ENCODE results near the gene CRACDL.

The CRACDL gene

DNA sequence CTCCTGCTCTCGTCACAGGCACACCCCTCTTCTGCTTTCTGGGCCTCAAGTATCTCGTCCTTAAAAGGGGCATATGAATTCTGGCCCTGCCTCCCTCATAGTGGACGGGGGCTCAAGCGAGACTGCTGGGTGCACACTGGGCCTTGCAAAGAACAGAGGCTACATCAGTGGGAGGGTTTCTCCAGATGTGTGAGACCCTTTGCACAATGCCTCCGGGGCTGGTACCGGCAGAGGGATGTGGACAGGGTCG is 25.0 kb downstream of the CRACDL start:
- Histone ChIP-seq H3K27me3 (ENCODE audit: insufficient read depth, poor library complexity, severe bottlenecking) (no peaks in the 10 kb centered on the region), H3K27ac (replicated peaks) (no peak overlapping the region), H3K4me3 (replicated peaks; ENCODE audit: insufficient read depth, low read length) (no peak overlapping the region)
- no peak for TF ChIP-seq GABPA (IDR thresholded peaks at IDR 0.05; ENCODE audit: low read depth)
- TF ChIP-seq, protein P1, sequence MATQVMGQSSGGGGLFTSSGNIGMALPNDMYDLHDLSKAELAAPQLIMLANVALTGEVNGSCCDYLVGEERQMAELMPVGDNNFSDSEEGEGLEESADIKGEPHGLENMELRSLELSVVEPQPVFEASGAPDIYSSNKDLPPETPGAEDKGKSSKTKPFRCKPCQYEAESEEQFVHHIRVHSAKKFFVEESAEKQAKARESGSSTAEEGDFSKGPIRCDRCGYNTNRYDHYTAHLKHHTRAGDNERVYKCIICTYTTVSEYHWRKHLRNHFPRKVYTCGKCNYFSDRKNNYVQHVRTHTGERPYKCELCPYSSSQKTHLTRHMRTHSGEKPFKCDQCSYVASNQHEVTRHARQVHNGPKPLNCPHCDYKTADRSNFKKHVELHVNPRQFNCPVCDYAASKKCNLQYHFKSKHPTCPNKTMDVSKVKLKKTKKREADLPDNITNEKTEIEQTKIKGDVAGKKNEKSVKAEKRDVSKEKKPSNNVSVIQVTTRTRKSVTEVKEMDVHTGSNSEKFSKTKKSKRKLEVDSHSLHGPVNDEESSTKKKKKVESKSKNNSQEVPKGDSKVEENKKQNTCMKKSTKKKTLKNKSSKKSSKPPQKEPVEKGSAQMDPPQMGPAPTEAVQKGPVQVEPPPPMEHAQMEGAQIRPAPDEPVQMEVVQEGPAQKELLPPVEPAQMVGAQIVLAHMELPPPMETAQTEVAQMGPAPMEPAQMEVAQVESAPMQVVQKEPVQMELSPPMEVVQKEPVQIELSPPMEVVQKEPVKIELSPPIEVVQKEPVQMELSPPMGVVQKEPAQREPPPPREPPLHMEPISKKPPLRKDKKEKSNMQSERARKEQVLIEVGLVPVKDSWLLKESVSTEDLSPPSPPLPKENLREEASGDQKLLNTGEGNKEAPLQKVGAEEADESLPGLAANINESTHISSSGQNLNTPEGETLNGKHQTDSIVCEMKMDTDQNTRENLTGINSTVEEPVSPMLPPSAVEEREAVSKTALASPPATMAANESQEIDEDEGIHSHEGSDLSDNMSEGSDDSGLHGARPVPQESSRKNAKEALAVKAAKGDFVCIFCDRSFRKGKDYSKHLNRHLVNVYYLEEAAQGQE (IDR thresholded peaks at IDR 0.05; ENCODE audit: insufficient replicate concordance, low read depth): no peak
- no peak for TF ChIP-seq SPI1 (IDR thresholded peaks at IDR 0.05; ENCODE audit: borderline replicate concordance, low read depth)
- TF ChIP-seq, protein P2, sequence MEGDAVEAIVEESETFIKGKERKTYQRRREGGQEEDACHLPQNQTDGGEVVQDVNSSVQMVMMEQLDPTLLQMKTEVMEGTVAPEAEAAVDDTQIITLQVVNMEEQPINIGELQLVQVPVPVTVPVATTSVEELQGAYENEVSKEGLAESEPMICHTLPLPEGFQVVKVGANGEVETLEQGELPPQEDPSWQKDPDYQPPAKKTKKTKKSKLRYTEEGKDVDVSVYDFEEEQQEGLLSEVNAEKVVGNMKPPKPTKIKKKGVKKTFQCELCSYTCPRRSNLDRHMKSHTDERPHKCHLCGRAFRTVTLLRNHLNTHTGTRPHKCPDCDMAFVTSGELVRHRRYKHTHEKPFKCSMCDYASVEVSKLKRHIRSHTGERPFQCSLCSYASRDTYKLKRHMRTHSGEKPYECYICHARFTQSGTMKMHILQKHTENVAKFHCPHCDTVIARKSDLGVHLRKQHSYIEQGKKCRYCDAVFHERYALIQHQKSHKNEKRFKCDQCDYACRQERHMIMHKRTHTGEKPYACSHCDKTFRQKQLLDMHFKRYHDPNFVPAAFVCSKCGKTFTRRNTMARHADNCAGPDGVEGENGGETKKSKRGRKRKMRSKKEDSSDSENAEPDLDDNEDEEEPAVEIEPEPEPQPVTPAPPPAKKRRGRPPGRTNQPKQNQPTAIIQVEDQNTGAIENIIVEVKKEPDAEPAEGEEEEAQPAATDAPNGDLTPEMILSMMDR (IDR thresholded peaks at IDR 0.05; ENCODE audit: insufficient read depth, low read length): no peak
- no peak for TF ChIP-seq POLR2AphosphoS5 (IDR thresholded peaks at IDR 0.05; ENCODE audit: low read depth)
- DNase-seq (ENCODE audit: low read depth in 1 of 2, low spot score in 1 of 2): no peak

DNA sequence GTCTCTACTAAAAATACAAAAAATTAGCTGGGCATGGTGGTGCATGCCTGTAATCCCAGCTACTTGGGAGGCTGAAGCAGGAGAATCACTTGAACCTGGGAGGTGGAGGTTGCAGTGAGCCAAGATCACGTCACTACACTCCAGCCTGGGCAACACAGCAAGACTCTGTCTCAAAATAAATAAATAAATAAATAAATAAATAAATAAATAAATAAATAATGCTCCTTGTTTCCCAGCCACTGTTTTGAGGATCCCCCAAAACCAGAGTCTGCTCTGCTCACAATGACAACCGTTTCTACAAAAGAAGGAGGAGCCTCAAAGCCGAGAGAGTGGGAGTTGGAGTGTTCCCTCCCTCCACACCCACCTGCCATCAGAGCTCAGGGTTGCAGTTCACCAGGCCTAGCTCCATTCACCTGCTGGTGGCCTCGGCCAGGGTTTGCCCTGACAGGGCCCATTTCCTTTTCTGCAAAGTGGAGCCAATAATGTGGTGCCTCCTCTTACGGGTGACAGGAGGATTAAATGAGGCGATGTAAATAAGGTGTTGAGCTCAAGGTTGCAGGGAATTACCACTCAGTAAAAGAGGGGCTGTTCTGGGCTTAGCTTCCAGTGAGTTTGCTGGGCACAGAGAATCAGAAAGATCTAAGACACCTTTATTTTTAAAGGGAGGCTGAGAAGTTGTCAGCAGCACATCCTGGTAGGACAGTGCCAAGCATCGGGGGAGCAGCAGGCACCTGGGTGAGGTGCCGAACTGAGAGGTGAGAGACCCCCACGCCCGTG is 25.5 kb downstream of the CRACDL start:
- no peak overlapping the region for H3K4me3 ChIP-seq (replicated peaks; ENCODE audit: insufficient read depth, low read length)
- H3K27ac ChIP-seq (replicated peaks): peak overlapping the region; percentile 74; the same call in 1 of the 2 replicates
- H3K27me3 ChIP-seq (ENCODE audit: insufficient read depth, poor library complexity, severe bottlenecking): no peaks in the 10 kb centered on the region
- TF ChIP-seq, protein P2 (IDR thresholded peaks at IDR 0.05; ENCODE audit: insufficient read depth, low read length): no peak
- TF ChIP-seq POLR2AphosphoS5 (IDR thresholded peaks at IDR 0.05; ENCODE audit: low read depth) (no peak), SPI1 (IDR thresholded peaks at IDR 0.05; ENCODE audit: borderline replicate concordance, low read depth) (no peak), GABPA (IDR thresholded peaks at IDR 0.05; ENCODE audit: low read depth) (no peak)
- TF ChIP-seq, protein P1 (IDR thresholded peaks at IDR 0.05; ENCODE audit: insufficient replicate concordance, low read depth): no peak
- no peak for DNase-seq (ENCODE audit: low read depth in 1 of 2, low spot score in 1 of 2)

DNA sequence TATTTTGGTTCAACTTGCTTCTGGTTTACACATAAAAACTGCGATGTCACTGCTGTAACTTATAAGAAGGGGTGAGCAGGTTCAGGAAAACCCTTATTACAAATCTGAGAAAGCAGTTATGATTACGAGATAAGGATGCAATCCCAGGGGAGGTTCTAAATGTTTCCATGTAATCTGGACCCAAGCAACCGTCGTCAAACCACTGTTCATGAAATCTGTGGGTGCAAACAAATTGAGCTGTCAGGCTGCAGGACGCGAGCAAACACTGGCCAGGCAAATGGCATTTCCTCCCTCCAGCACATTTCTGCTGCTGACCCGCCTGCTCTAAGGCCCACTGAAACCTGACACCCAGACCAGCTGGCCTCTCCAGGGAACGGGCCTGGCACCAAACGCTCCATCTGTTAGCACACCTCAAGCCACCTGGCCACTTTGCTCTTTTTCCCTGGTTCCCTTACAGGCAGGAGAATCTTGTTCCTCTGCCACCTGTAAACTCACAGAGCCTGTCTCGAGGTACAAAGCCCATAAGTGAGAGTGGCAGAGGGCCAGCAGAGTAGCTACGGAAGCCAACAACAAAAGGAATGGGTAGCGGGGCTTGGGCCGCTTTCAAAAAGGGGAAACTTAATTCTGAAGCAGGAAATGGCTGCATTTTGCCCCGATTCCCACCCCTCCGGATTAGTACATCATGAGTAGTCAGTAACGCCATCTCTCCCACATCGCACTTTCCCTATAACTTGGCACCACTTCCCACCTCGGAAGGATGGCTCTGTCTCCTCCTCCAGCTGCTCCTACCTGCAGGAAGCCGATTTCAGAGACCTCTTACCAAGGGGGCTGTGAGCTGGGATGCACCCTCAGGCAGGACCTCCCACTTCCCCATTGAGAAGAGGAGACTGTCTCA is 26.5 kb downstream of the CRACDL start:
- DNase-seq (ENCODE audit: low read depth in 1 of 2, low spot score in 1 of 2): peak in 1 of 2 experiments; percentile 63
- no peak overlapping the region; the same call in 1 of the 2 replicates for H3K4me3 ChIP-seq (replicated peaks; ENCODE audit: insufficient read depth, low read length)
- no peaks in the 10 kb centered on the region for H3K27me3 ChIP-seq (ENCODE audit: insufficient read depth, poor library complexity, severe bottlenecking)
- H3K27ac ChIP-seq (replicated peaks): peak overlapping the region; percentile 74
- TF ChIP-seq, protein P2 (IDR thresholded peaks at IDR 0.05; ENCODE audit: insufficient read depth, low read length): no peak
- peak; percentile 46 for TF ChIP-seq SPI1 (IDR thresholded peaks at IDR 0.05; ENCODE audit: borderline replicate concordance, low read depth)
